HG03342 (cell line): ENCODE measurements around the gene SETD5.
"Not testable (repeated sequence)": the region's sequence is repeated elsewhere in the genome, so short reads cannot be mapped to it uniquely, and the experiment has no call there.

Experiments
- ATAC-seq: cut with Tn5 transposase; IDR thresholded peaks from one replicate; pipeline ENCODE4 v1.9.1; 2021; ENCODE audit warnings: mild to moderate bottlenecking, moderate library complexity; ENCODE audit not compliant: unreplicated experiment

The SETD5 gene

GRCh38 chr3:9448643-9449042, 51.2 kb downstream of the SETD5 start:
- ATAC-seq: no peak

GRCh38 chr3:9450126-9450525, 52.7 kb downstream of the SETD5 start:
- no peak for ATAC-seq

- no peak for ATAC-seq
These were observed 53.6 kb downstream of the SETD5 start for GRCh38 chr3:9450991-9451390.

GRCh38 chr3:9452417-9452816, 55.0 kb downstream of the SETD5 start:
- ATAC-seq: no peak

GRCh38 chr3:9455596-9456131, 58.2 kb downstream of the SETD5 start:
- ATAC-seq: no peak

GRCh38 chr3:9467451-9467850, 70.0 kb downstream of the SETD5 start:
- ATAC-seq: no peak

- ATAC-seq: no peak
These were observed 71.0 kb downstream of the SETD5 start for GRCh38 chr3:9468460-9468859.

GRCh38 chr3:9469986-9470385, 72.6 kb downstream of the SETD5 start:
- ATAC-seq: no peak

GRCh38 chr3:9473496-9474065, 76.2 kb downstream of the SETD5 start:
- ATAC-seq: no peak

GRCh38 chr3:9474482-9474881, 77.1 kb downstream of the SETD5 start:
- ATAC-seq: no peak

- no peak for ATAC-seq
These were observed 79.5 kb downstream of the SETD5 start for GRCh38 chr3:9476935-9477334.

GRCh38 chr3:9480265-9480664, 82.8 kb downstream of the SETD5 start:
- no peak for ATAC-seq

- ATAC-seq: no peak
These were observed 87.8 kb downstream of the SETD5 start for GRCh38 chr3:9485248-9485647.

GRCh38 chr3:9491506-9491905, 94.1 kb downstream of the SETD5 start:
- ATAC-seq: no peak

GRCh38 chr3:9494036-9494435, 96.6 kb downstream of the SETD5 start:
- ATAC-seq: not testable (repeated sequence)

- no peak for ATAC-seq
These were observed 99.5 kb downstream of the SETD5 start for GRCh38 chr3:9496893-9497292.

- no peak for ATAC-seq
These were observed 100.6 kb downstream of the SETD5 start for GRCh38 chr3:9497821-9498565.

GRCh38 chr3:9498781-9499180, 101.4 kb downstream of the SETD5 start:
- no peak for ATAC-seq

- no peak for ATAC-seq
These were observed 102.2 kb downstream of the SETD5 start for GRCh38 chr3:9499455-9500107.

- ATAC-seq: no peak
These were observed 103.0 kb downstream of the SETD5 start for GRCh38 chr3:9500108-9501050.

GRCh38 chr3:9501226-9501625, 103.8 kb downstream of the SETD5 start:
- no peak for ATAC-seq
